CD8-positive, alpha-beta memory T cell (primary cell): ENCODE measurements around the gene STK32B. TPM values are rescaled to one million over a fixed set of nuclear protein-coding genes. Genes with fewer than 3 reads are reported as not detected.

Experiments
- CTCF ChIA-PET: fragments of 350-600 bp; sonication (Branson Sonifier 250); formaldehyde crosslinking; loops from one replicate; lab custom pipeline; 2021; ENCODE audit warnings: antibody characterized with exemption; lab: Charles Lee
- POLR2A ChIA-PET: fragments of 350-600 bp; sonication (Branson Sonifier 250); formaldehyde crosslinking; loops from one replicate; lab custom pipeline; 2021; ENCODE audit warnings: antibody characterized with exemption; lab: Charles Lee
- DNase-seq, 5 donors: peaks; one replicate each; pipeline versions ENCODE4 v3.0.0 to v3.0.0-alpha.2; 2020 to 2022; ENCODE audit warnings: mixed read lengths in 1 of 5
- H3K27ac ChIP-seq: one replicate; pipeline ENCODE4 v1.7.0; 2013; ENCODE audit warnings: low read depth, mild to moderate bottlenecking, low read length, moderate library complexity
- H3K27me3 ChIP-seq: 2 replicates; pipeline ENCODE4 v1.7.0; 2013; ENCODE audit warnings: low read length, mild to moderate bottlenecking; ENCODE audit not compliant: insufficient read depth, poor library complexity, severe bottlenecking
- H3K36me3 ChIP-seq: 2 replicates; pipeline ENCODE4 v1.7.0; 2013; ENCODE audit warnings: mild to moderate bottlenecking, low read length, moderate library complexity; ENCODE audit not compliant: insufficient read depth
- H3K4me1 ChIP-seq: 2 replicates; pipeline ENCODE4 v1.7.0; 2013; ENCODE audit warnings: mild to moderate bottlenecking, low read length, moderate library complexity; ENCODE audit not compliant: insufficient read depth
- H3K4me3 ChIP-seq: 2 replicates; pipeline ENCODE4 v1.7.0; 2013; ENCODE audit warnings: mild to moderate bottlenecking, low read length
- H3K9me3 ChIP-seq: 2 replicates; pipeline ENCODE4 v1.7.0; 2013; ENCODE audit warnings: mild to moderate bottlenecking, low read length
- H3K27ac Mint-ChIP-seq, 8 donors: one replicate each; pipeline ENCODE4 v1.8.0; 2020 to 2021; ENCODE audit warnings: mixed read lengths in 8 of 8, mild to moderate bottlenecking in 6 of 8, inconsistent platforms in 3 of 8, moderate library complexity in 3 of 8
- H3K27me3 Mint-ChIP-seq, 2 donors: one replicate each; pipeline ENCODE4 v1.8.0; 2020 to 2021; ENCODE audit warnings: mixed read lengths in 2 of 2, mild to moderate bottlenecking in 1 of 2, moderate library complexity in 1 of 2
- H3K36me3 Mint-ChIP-seq, 3 donors: one replicate each; pipeline ENCODE4 v1.8.0; 2020 to 2021; ENCODE audit warnings: mixed read lengths in 3 of 3, inconsistent platforms in 1 of 3, mild to moderate bottlenecking in 1 of 3
- H3K4me1 Mint-ChIP-seq, 3 donors: one replicate each; pipeline ENCODE4 v1.8.0; 2020 to 2021; ENCODE audit warnings: mixed read lengths in 3 of 3, inconsistent platforms in 1 of 3, mild to moderate bottlenecking in 1 of 3
- H3K4me3 Mint-ChIP-seq, 7 donors: one replicate each; pipeline ENCODE4 v1.8.0; 2020 to 2021; ENCODE audit warnings: mixed read lengths in 7 of 7, mild to moderate bottlenecking in 6 of 7, moderate library complexity in 4 of 7, inconsistent platforms in 2 of 7
- H3K9me3 Mint-ChIP-seq, 5 donors: one replicate each; pipeline ENCODE4 v1.8.0; 2020 to 2022; ENCODE audit warnings: mixed read lengths in 5 of 5, mild to moderate bottlenecking in 3 of 5, moderate library complexity in 2 of 5, inconsistent platforms in 1 of 5
- polyA plus RNA-seq: library from polyadenylated mRNA; unstranded; fragments of 300-500 nt; fragmentation: Illumina TruSeq; gene quantifications from one replicate; pipeline ENCODE4 v1.2.3, GENCODE V29; 2021
- total RNA-seq, 2 experiments: library from RNA; stranded (reverse); gene quantifications; one replicate each; pipeline ENCODE4 v1.2.3, GENCODE V29; 2021

STK32B gene
- total and polyA plus RNA-seq, 3 experiments from 2014 or later: not detected

DNA sequence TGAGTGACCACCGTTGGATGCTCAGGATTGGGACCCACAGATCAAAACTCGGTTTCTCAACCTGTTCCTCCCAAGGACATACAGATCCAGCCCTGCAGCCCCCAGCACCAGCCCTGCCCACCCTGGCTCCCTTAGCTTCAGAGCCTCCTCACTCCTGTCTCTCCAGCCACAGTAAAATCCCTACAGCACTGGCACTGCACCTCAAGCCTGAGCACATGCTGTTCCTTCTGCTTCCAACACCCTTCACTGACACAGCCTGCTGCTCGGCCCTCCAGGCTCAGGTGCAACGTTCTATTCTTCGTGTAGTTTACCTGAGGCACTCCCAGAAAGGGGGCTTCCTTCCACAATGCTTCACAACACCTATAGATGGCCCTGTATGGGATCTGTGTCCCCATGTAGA lies 493.5 kb downstream of the STK32B start:
- H3K9me3 ChIP-seq: no peaks in the 10 kb centered on the region
- no peaks in the 10 kb centered on the region for H3K4me1 Mint-ChIP-seq
- ChIA-PET POLR2A (no interaction called here), CTCF (no interaction called here)
- no peak overlapping the region for H3K4me3 Mint-ChIP-seq
- peaks cover 0 to 5% (median 0%) of the 10 kb centered on the region in 3 donors for H3K36me3 Mint-ChIP-seq
- no peak overlapping the region for H3K27ac Mint-ChIP-seq
- no peaks in the 10 kb centered on the region for H3K4me1 ChIP-seq
- no peak overlapping the region for H3K4me3 ChIP-seq
- no peaks in the 10 kb centered on the region for H3K36me3 ChIP-seq
- peaks cover 0 to 7% (median 4%) of the 10 kb centered on the region in 5 donors for H3K9me3 Mint-ChIP-seq
- no peaks in the 10 kb centered on the region for H3K27me3 ChIP-seq
- H3K27ac ChIP-seq: no peak overlapping the region
- peaks cover 0 to 5% of the 10 kb centered on the region in 2 donors for H3K27me3 Mint-ChIP-seq
- no peak for DNase-seq

DNA sequence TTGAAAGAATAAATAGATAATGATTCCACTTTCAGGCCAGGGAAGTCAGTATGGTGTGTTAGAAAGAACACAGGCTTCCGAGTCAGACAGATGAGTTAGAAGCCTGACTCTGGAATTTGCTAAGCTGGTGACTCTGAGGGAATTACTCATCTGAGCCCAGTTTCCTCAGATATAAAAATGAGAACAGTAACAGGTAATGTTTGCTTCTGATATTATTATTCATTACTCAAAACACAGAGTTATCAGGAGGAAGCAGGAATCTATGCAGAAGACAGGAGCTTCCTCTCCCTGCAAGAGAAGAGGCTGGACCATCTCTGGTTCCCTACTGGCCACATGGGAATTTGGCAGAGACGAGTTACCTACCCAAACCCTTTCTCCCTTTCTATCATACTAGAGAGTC lies 494.0 kb downstream of the STK32B start:
- no peak overlapping the region for H3K27ac ChIP-seq
- H3K27ac Mint-ChIP-seq: no peak overlapping the region
- no peaks in the 10 kb centered on the region for H3K36me3 ChIP-seq
- peaks cover 0 to 5% of the 10 kb centered on the region in 2 donors for H3K27me3 Mint-ChIP-seq
- peaks cover 0 to 12% (median 8%) of the 10 kb centered on the region in 5 donors for H3K9me3 Mint-ChIP-seq
- no peak overlapping the region for H3K4me3 Mint-ChIP-seq
- no peaks in the 10 kb centered on the region for H3K27me3 ChIP-seq
- ChIA-PET CTCF (no interaction called here), POLR2A (interaction anchor here (0.5 kb wide), 1 partner anchor 10 kb away, joined by 4 read pairs; no protein-coding TSS in a partner anchor)
- no peaks in the 10 kb centered on the region for H3K4me1 Mint-ChIP-seq
- H3K36me3 Mint-ChIP-seq: peaks cover 0 to 5% (median 0%) of the 10 kb centered on the region in 3 donors
- H3K4me1 ChIP-seq: no peaks in the 10 kb centered on the region
- H3K4me3 ChIP-seq: no peak overlapping the region
- H3K9me3 ChIP-seq: no peaks in the 10 kb centered on the region
- no peak for DNase-seq

DNA sequence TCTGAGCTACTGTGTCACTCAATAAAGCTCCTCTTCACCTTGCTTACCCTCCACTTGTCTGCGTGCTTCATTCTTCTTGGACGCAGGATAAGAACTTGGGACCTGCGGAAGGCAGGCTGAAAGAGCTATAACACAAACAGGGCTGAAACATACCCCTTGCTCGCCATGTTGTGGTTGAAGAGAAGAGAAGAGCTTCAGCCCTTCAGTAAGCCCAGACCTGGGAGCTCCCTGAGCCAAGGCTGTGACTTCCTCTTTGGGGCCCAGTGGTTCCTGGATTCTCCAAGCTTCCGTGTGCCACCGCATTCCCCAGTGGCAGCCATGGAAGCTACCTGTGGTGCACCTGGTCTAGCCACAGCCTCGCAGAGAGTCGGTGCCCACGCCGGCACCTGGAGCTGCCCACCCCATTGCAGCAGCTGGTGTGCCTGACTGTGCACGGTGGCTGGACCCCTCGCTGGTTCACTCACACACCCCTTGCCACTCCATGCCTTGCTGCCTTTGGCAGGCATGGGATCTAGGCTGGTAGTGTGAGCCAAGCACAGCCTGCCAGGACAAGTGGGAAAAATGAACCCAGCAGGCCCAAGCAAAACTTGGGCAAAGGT lies 496.5 kb downstream of the STK32B start:
- Mint-ChIP-seq H3K4me1 (no peaks in the 10 kb centered on the region), H3K36me3 (peaks cover 0 to 7% (median 5%) of the 10 kb centered on the region in 3 donors), H3K27ac (no peak overlapping the region), H3K9me3 (peaks cover 0 to 17% (median 7%) of the 10 kb centered on the region in 5 donors), H3K4me3 (no peak overlapping the region), H3K27me3 (peaks cover 0 to 2% of the 10 kb centered on the region in 2 donors)
- no peaks in the 10 kb centered on the region for H3K9me3 ChIP-seq
- no peak overlapping the region for H3K4me3 ChIP-seq
- no peak for DNase-seq
- no peak overlapping the region for H3K27ac ChIP-seq
- CTCF ChIA-PET: no interaction called here
- no peaks in the 10 kb centered on the region for H3K36me3 ChIP-seq
- no peaks in the 10 kb centered on the region for H3K27me3 ChIP-seq
- POLR2A ChIA-PET: no interaction called here
- H3K4me1 ChIP-seq: no peaks in the 10 kb centered on the region

Other genes with a start within 250 kb of the STK32B start
- under 1 TPM; 0.11 to 0.24 TPM for gene MSX1, start 191.8 kb upstream of the STK32B start, total RNA-seq
- gene MSX1, start 191.8 kb upstream of the STK32B start, polyA plus RNA-seq: not detected
- not detected for gene CYTL1, start 32.0 kb upstream of the STK32B start, total RNA-seq
- 1.7 TPM for gene CYTL1, start 32.0 kb upstream of the STK32B start, polyA plus RNA-seq